ENCODE results near the gene IL17B. TPM values are rescaled to one million over a fixed set of nuclear protein-coding genes. Genes with fewer than 3 reads are reported as not detected.

Gene IL17B
- total RNA-seq, 1 experiment from 2014 or later, result not detected

GRCh38 chr5:149358868-149359495, 20.1 kb downstream of the IL17B start:
- no peak for DNase-seq (ENCODE audit: low spot score)

GRCh38 chr5:149358294-149358651, 20.8 kb downstream of the IL17B start:
- no peak for DNase-seq (ENCODE audit: low spot score)

- DNase-seq (ENCODE audit: low spot score), result peak; percentile 95
These were observed 21.5 kb downstream of the IL17B start, which contains the start of gene PCYOX1L for GRCh38 chr5:149357370-149358293. PCYOX1L (plus strand) TSS chr5:149358046; CDS start chr5:149358069, 23 bp downstream.

DNA sequence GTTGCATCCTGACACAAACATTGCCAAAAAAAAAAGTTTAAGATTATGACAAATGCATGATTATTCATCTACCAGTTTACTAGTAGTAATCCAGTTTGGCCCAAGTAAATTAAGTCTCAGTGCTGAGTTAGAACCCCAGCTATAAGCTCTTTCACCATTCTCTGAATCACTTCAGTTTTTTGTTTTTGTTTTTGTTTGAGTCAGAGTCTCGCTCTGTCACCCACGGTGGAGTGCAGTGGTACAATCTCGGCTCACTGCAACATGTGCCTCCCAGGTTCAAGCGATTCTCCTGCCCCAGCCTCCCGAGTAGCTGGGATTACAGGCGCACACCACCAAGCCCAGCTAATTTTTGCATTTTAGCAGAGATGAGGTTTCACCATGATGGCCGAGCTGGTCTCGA, 22.7 kb downstream of the IL17B start:
- DNase-seq (ENCODE audit: low spot score), result no peak

- no peak for DNase-seq (ENCODE audit: low spot score)
These were observed 23.4 kb downstream of the IL17B start for GRCh38 chr5:149355688-149356087.

- DNase-seq (ENCODE audit: low spot score), result no peak
These were observed 25.2 kb downstream of the IL17B start for GRCh38 chr5:149353911-149354310.

- no peak for DNase-seq (ENCODE audit: low spot score)
These were observed 26.9 kb downstream of the IL17B start for GRCh38 chr5:149352169-149352568.

- DNase-seq (ENCODE audit: low spot score), result no peak
These were observed 29.7 kb downstream of the IL17B start for GRCh38 chr5:149349382-149349781.

- no peak for DNase-seq (ENCODE audit: low spot score)
These were observed 30.6 kb downstream of the IL17B start for GRCh38 chr5:149348518-149348917.

DNA sequence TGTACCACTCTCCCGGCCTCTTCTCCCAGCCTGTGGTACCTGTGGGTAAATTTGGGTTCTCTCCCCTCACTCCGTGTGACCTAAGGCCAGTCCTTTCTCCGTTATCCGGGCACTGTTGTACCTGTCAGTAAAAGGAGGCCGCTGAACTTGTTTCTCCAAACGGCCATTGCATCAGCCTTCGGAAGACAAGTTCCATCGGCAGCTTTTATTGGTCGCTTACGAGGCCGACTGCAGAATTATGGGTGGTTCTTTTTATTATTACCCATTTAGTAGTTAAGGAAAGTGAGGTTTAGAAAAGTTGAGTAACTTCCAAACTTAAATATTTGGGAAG, 33.2 kb downstream of the IL17B start:
- no peak for DNase-seq (ENCODE audit: low spot score)

DNA sequence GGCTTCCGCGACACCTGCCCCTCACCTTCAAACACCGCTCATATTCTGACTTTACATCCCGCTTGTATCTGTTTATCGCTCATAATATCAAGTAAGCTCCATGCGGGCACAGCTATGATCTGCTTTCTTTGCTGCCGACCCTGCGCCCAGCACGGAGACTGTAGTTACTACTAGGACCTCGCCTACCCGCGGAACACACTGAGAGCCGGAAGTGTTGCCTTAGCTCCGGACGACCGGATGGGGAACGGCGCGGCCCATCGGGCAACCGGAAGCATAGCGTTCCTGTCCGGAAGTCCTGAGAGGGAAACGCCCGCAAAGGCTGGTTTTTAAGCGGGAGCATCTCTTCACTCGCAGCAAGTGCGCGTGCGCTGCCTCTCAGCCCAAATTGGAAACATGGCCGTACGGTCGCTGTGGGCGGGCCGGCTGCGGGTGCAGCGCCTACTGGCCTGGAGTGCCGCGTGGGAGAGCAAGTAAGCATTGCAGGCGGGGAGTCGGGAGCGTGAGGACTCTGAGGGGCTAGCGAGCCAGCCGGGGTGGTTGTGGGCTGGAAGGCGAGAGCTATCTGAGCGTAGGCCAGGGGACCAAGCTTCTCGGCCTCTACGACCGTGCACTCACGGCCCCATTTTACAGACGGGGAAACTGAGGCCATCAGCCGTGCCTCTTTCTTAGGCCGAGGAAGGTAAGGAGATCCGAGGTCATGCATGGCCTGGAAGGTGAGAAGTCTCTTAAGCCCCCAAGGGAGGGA, 33.8 kb downstream of the IL17B start, which contains the start of gene GRPEL2:
TSS of gene GRPEL2 (plus strand) at position 353 of the 745 bp plus-strand sequence. CDS start at position 394, 41 bp downstream.
- DNase-seq (ENCODE audit: low spot score), result peak; percentile 98

DNA sequence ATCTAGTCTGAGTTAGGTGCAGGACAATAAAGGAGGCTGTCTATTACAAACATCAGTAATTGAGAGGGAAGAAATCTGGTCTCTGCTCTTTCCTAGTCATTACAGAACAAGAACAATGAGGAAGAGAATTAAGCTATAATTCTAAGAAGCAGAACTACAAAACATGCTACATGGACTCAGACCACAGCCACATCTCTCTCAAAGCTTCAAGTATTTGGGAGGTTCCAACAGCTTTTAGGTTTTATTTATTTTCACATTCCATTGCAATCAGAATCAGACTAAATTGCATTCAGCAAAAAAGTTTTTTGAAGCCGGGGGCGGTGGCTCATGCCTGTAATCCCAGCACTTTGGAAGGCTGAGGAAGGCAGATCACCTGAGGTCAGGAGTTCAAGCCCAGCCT, 34.9 kb downstream of the IL17B start:
- DNase-seq (ENCODE audit: low spot score), result no peak

GRCh38 chr5:149341876-149342275, 37.2 kb downstream of the IL17B start:
- no peak for DNase-seq (ENCODE audit: low spot score)

GRCh38 chr5:149340920-149341319, 38.2 kb downstream of the IL17B start:
- DNase-seq (ENCODE audit: low spot score), result no peak

DNA sequence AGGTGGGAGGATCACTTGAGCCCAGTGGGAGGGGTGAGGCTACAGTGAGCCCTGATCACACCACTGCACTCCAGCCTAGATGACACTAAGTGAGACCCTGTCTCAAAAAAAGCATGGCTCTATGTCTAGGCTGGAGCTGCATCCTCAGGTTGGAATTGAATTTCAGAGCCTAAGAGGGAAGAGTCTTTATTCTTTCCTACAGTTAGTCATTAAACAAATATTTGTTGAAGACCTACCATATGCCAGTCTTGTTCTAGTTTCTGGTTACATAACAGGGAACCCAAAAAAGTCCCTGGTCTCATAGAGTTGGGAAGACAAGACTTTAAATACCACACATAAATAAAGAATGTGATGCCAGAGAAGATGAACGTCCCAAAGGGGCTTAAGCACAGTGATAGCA, 40.7 kb downstream of the IL17B start:
- no peak for DNase-seq (ENCODE audit: low spot score)

DNA sequence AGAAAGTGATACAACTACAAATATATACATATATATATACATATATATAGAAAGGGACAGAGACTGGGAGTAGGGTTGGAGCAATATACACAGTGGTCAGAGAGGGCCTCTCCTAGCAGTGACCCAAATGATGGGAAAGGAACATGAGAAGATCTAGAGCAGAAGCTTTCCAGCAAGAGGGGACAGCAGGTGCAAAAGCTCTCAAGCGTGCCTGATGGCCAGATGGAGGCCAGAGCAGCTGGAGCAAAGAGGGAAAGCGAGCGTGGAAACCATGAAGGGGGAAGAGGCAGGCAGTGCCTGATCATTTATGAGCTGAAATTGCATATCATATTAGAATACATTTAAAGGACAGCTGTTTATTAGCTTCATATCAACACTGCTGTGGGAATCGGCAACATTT, 41.4 kb downstream of the IL17B start:
- no peak for DNase-seq (ENCODE audit: low spot score)

DNA sequence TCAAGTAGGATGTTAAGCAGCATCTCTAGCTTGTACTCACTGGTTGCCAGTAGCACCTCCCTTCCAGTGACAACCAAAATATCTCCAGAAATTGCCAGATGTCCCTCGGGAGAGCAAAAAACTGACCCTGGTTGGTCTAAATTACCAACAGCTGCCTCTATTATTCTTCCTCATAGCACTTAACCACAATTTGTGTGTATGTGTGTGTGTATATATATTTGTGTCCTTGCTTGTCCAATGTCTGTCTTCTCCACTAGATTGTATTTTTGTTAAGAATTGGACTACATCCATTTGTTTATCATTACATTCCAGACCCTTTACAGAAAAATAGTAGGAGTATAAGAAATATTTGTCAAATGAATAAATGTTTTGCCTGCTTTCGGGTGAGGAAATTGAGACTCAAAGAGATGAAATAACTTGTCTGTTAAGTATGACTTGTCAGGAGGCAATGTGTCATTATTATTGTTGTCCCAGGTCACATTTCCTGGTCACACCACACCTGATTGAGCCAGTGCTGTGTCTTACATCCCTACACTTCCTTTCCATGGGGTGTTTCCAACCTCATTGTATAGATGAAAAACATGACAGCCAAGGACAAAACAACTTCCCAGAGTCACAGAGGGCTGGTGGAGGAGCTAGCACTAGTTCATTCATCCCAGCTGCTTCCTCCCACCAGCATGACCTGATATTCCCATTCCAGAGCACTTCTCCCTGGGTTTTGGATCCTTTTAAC, 45.2 kb downstream of the IL17B start:
- DNase-seq (ENCODE audit: low spot score), result no peak

GRCh38 chr5:149328177-149328576, 50.9 kb downstream of the IL17B start:
- no peak for DNase-seq (ENCODE audit: low spot score)

DNA sequence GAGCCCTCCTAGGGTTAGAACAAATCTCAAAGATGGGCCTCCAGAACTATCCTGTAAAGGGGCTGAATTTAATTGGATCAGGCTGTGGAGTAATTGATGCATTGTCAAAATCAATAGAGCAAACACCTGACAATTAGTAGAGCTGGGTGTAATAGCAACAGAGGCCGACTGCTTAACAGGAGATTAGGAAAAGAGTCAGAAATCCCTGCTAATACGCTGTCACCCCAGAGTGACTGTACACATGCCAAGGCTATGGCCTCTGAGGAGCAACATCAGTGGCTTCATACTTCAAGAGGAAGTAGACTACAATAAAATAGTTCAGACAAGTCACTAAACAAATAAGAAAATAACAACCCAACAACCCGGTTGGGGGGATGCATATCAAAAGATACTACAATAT, 52.5 kb downstream of the IL17B start:
- DNase-seq (ENCODE audit: low spot score), result no peak

- DNase-seq (ENCODE audit: low spot score), result peak; percentile 41
These were observed 53.2 kb downstream of the IL17B start for GRCh38 chr5:149325894-149326293.

DNA sequence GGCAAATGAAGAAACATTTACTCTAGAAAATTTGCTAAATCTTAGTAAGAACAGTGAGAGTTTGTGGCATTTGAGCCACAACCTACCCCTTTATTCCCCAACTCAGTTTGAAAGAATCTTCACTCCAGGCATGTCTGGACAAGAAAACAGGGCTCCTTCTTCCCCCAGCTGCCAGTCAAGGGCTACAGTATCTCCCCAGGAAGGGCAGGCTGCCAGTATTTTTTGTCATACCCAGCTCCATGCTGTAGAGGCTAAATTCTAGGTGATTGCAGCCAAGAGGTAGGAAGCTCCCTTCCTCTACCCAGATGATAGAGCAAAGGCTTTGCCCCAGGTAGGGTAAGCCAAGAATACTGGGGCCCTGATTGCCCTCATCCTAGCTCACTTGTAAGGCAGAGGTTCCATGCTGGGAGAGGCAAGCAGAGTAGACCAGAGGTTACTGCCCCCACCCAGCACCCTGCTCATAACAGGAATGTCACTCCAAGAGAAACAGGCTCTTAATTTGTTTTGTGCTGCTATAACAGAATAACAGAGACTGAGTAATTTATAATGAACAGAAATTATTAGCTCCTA, 53.8 kb downstream of the IL17B start:
- DNase-seq (ENCODE audit: low spot score), result no peak

Measured in A172 (cell line).